ENCODE results near the gene FBXL2. TPM values are rescaled to one million over a fixed set of nuclear protein-coding genes. Genes with fewer than 3 reads are reported as not detected.
"Not testable (repeated sequence)": the region's sequence is repeated elsewhere in the genome, so short reads cannot be mapped to it uniquely, and the experiment has no call there.

FBXL2 gene
- total RNA-seq, 1 donor from 2014 or later: 5.9 TPM

DNA sequence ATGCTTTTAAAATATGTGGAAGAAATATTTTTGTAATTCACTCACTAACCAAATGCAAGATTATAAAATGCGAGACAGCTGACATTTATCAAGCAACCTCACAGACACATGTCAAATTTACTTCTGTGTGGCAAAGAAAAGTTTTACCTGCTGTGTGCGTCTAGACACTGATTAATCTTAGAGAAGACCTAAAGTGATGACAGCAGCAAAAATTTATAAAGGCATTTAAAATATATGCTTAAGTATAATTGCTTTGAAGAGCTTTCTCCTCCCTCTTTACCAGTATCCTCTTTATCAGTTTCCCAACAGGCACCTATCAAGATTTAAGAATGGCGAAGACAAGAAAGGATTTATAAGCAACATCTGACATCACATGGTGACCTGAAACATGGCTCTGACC, 125.7 kb downstream of the FBXL2 start:
- Histone ChIP-seq H3K9me3 (no peaks in the 10 kb centered on the region), H3K4me3 (no peak overlapping the region), H3K36me3 (peaks cover 0 to 55% of the 10 kb centered on the region in 2 donors), H3K27me3 (no peaks in the 10 kb centered on the region), H3K4me1 (no peaks in the 10 kb centered on the region), H3K27ac (no peak overlapping the region)
- no peak for DNase-seq (ENCODE audit: extremely low spot score in 2 of 2)
- intact Hi-C loops (cut with DNase I): no loop called here
- TF ChIP-seq POLR2A (IDR thresholded peaks at IDR 0.05) (no peak), CTCF (IDR thresholded peaks at IDR 0.05) (no peak), POLR2AphosphoS5 (IDR thresholded peaks at IDR 0.05; ENCODE audit: insufficient read depth in 1 of 2, low read depth in 1 of 2) (no peak)

GRCh38 chr3:33403756-33404155, 126.5 kb downstream of the FBXL2 start:
- Histone ChIP-seq H3K27ac (no peak overlapping the region), H3K27me3 (no peaks in the 10 kb centered on the region), H3K36me3 (peaks cover 0 to 55% of the 10 kb centered on the region in 2 donors), H3K9me3 (no peaks in the 10 kb centered on the region), H3K4me3 (no peak overlapping the region), H3K4me1 (no peaks in the 10 kb centered on the region)
- TF ChIP-seq POLR2A (IDR thresholded peaks at IDR 0.05) (no peak), POLR2AphosphoS5 (IDR thresholded peaks at IDR 0.05; ENCODE audit: insufficient read depth in 1 of 2, low read depth in 1 of 2) (no peak), CTCF (IDR thresholded peaks at IDR 0.05) (no peak)
- intact Hi-C loops (cut with DNase I): no loop called here
- no peak for DNase-seq (ENCODE audit: extremely low spot score in 2 of 2)

GRCh38 chr3:33410816-33411215, 133.6 kb downstream of the FBXL2 start:
- DNase-seq (ENCODE audit: extremely low spot score in 2 of 2); H3K4me1 ChIP-seq; H3K27ac ChIP-seq; H3K27me3 ChIP-seq; H3K4me3 ChIP-seq; intact Hi-C loops (cut with DNase I); H3K9me3 ChIP-seq: not testable (repeated sequence)
- H3K36me3 ChIP-seq: peaks cover 0 to 61% of the 10 kb centered on the region in 2 donors

DNA sequence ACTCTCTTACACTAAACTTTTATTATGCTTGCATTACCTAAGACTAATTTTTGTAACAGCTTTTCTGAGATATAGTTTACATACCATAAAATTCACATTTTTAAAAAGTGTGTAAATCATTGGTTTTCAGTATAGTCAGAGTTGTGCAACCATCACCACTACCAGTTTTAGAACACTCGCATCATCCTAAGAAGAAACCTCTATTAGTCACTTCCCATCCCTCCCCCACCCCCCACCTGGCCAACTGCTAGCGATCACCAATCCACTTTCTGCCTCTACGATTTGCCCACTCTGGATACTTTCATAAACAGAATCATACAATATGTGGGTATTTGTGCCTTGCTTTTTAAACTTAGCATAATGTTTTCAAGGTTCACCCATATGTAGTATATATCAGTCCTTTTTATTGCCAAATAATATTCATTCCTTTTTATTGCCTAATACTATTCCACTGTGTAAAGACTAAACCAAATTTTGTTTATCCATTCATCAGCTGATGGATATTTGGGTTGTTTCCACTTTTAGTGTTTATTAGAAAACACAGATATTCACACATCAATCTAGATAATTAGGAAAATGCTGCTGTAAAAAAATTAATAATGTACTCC, 139.9 kb downstream of the FBXL2 start:
- H3K27ac ChIP-seq: no peak overlapping the region
- TF ChIP-seq POLR2A (IDR thresholded peaks at IDR 0.05) (no peak), CTCF (IDR thresholded peaks at IDR 0.05) (no peak), POLR2AphosphoS5 (IDR thresholded peaks at IDR 0.05; ENCODE audit: insufficient read depth in 1 of 2, low read depth in 1 of 2) (no peak)
- H3K27me3 ChIP-seq: no peaks in the 10 kb centered on the region
- intact Hi-C loops (cut with DNase I): no loop called here
- H3K4me3 ChIP-seq: no peak overlapping the region
- no peak for DNase-seq (ENCODE audit: extremely low spot score in 2 of 2)
- H3K4me1 ChIP-seq: no peaks in the 10 kb centered on the region
- H3K36me3 ChIP-seq: peaks cover 0 to 26% of the 10 kb centered on the region in 2 donors
- H3K9me3 ChIP-seq: no peaks in the 10 kb centered on the region

DNA sequence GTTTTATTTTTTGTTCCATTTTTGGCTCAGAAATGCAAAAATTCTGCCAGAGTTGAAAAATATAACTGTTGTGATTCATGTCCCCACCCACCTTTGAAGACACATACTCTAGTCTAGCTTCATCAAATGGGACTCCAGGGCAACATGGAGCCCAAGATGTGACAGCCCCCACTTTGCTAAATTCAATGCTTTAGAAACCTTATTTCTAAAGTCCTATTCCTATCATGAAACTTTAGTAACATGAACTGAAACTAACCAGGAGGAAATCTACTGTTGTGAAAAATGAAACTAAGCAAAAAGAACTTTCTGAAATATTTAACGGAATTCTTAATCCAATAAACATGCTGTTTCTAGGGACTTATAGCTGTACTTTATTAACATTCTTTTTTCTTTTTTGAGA, 142.7 kb downstream of the FBXL2 start:
- intact Hi-C loops (cut with DNase I): no loop called here
- no peak overlapping the region for H3K4me3 ChIP-seq
- no peak for TF ChIP-seq POLR2A (IDR thresholded peaks at IDR 0.05)
- TF ChIP-seq POLR2AphosphoS5 (IDR thresholded peaks at IDR 0.05; ENCODE audit: insufficient read depth in 1 of 2, low read depth in 1 of 2): no peak
- no peak for TF ChIP-seq CTCF (IDR thresholded peaks at IDR 0.05)
- H3K27ac ChIP-seq: no peak overlapping the region
- H3K4me1 ChIP-seq: peaks cover under 1% of the 10 kb centered on the region
- no peaks in the 10 kb centered on the region for H3K27me3 ChIP-seq
- peaks cover 0 to 29% of the 10 kb centered on the region in 2 donors for H3K36me3 ChIP-seq
- DNase-seq (ENCODE audit: extremely low spot score in 2 of 2): no peak
- H3K9me3 ChIP-seq: no peaks in the 10 kb centered on the region

All from vagina (tissue), 2 donors.